WTC11 (cell line): ENCODE measurements around the gene OCA2. TPM values are rescaled to one million over a fixed set of nuclear protein-coding genes. Genes with fewer than 3 reads are reported as not detected.

Experiments
- ATAC-seq: fragments of 200-7000 bp; cut with Tn5 transposase; 2 replicates; pipeline ENCODE4 v1.10.0; 2021; ENCODE audit warnings: mild to moderate bottlenecking, moderate library complexity
- CTCF ChIA-PET: fragments of 300-600 bp; sonication (Branson Sonifier 250); formaldehyde crosslinking; loops from one replicate; lab custom pipeline; 2021; ENCODE audit warnings: antibody characterized with exemption; lab: Charles Lee
- POLR2A ChIA-PET: fragments of 350-600 bp; sonication (Branson Sonifier 250); formaldehyde crosslinking; loops from one replicate; lab custom pipeline; 2021; ENCODE audit warnings: antibody characterized with exemption; lab: Charles Lee
- DNase-seq: peaks from one replicate; pipeline ENCODE4 v3.0.0; 2021; ENCODE audit warnings: low spot score
- H3K27ac Mint-ChIP-seq: 2 replicates; pipeline ENCODE4 v1.8.0; 2021; ENCODE audit warnings: mixed read lengths
- H3K27me3 Mint-ChIP-seq: 2 replicates; pipeline ENCODE4 v1.8.0; 2021; ENCODE audit warnings: low read depth, mild to moderate bottlenecking, moderate library complexity, mixed read lengths
- H3K36me3 Mint-ChIP-seq: 2 replicates; pipeline ENCODE4 v1.8.0; 2021; ENCODE audit warnings: mixed read lengths
- H3K4me1 Mint-ChIP-seq: 2 replicates; pipeline ENCODE4 v1.8.0; 2022; ENCODE audit warnings: mixed read lengths
- H3K4me3 Mint-ChIP-seq: 2 replicates; pipeline ENCODE4 v1.8.0; 2021; ENCODE audit warnings: mild to moderate bottlenecking, moderate library complexity, mixed read lengths
- H3K9me3 Mint-ChIP-seq: 2 replicates; pipeline ENCODE4 v1.8.0; 2021; ENCODE audit warnings: mixed read lengths
- ARID4B ChIP-seq: sonication (generic); formaldehyde crosslinking; IDR thresholded peaks from 2 replicates; pipeline ENCODE4 v1.8.0; 2023; ENCODE audit warnings: missing genetic modification reagents, mild to moderate bottlenecking, borderline replicate concordance
- ATF6 ChIP-seq: sonication (generic); formaldehyde crosslinking; IDR thresholded peaks from 2 replicates; pipeline ENCODE4 v1.8.1; 2023; ENCODE audit warnings: mild to moderate bottlenecking, missing genetic modification reagents
- FOXK1 ChIP-seq: sonication (generic); formaldehyde crosslinking; IDR thresholded peaks from 2 replicates; pipeline ENCODE4 v1.8.0; 2022; ENCODE audit warnings: mild to moderate bottlenecking, moderate library complexity, missing genetic modification reagents
- FOXP4 ChIP-seq: sonication (generic); formaldehyde crosslinking; IDR thresholded peaks from 2 replicates; pipeline ENCODE4 v1.8.0; 2022; ENCODE audit warnings: mild to moderate bottlenecking, missing genetic modification reagents
- GTF2I ChIP-seq: fragments of 250-450 bp; sonication (Bioruptor Pico); conservative IDR thresholded peaks from 2 replicates; pipeline ENCODE4 v1.4.0; 2021; ENCODE audit warnings: mild to moderate bottlenecking
- JUN ChIP-seq: sonication (generic); formaldehyde crosslinking; IDR thresholded peaks from 2 replicates; pipeline ENCODE4 v1.8.0; 2023; ENCODE audit warnings: mild to moderate bottlenecking, missing genetic modification reagents
- MLX ChIP-seq: sonication (generic); formaldehyde crosslinking; IDR thresholded peaks from 2 replicates; pipeline ENCODE4 v1.8.1; 2023; ENCODE audit warnings: mild to moderate bottlenecking, missing genetic modification reagents, moderate library complexity
- STAT6 ChIP-seq: sonication (generic); formaldehyde crosslinking; conservative IDR thresholded peaks from 2 replicates; pipeline ENCODE4 v1.8.1; 2023; ENCODE audit warnings: mild to moderate bottlenecking, low read depth, missing genetic modification reagents, moderate library complexity
- total RNA-seq: library from RNA; stranded (reverse); gene quantifications from 3 replicates; pipeline ENCODE4 v1.2.3, GENCODE V29; 2021
- TF ChIP-seq, protein P1 (sequence below): fragments of 250-450 bp; sonication (Bioruptor Pico); conservative IDR thresholded peaks from 2 replicates; pipeline ENCODE4 v1.9.0; 2021; ENCODE audit warnings: mild to moderate bottlenecking

OCA2 gene
- total RNA-seq, 1 experiment from 2014 or later: 0.39 TPM

DNA sequence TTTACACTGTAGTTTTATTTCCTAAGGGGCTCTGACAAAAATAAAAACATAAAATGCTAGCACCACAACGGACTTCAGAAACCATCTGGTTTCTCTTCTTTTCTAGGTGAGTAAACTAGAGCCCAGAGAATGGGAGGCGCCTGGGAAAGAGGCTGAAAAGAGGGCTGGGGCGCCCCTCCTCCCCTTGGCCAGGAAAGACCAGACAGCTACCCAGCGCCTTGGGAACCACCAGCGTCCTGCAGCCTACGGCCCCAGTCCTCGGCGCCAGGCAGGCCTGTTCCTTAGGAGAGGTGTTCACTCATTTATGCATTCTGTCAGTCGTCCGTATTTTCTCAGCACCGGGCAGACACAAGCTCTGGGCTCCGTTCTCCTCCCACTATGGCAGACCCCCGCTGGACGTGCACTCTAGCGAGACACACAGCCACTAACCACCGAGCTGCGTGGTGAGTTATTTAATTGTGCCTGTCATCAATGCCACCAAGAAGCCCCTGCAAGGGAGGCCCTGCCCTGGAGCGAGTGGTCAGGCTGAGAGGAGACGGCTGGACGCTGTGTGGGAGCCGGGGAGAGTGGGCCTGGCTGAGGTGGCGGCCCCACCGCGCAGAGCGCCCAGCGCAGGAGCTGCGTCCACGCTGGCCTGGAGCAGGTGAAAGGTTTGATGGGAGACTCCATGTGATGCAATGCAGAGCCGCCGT, 294.4 kb downstream of the OCA2 start:
- ATAC-seq: peak; percentile 46; the same call in 1 of the 2 replicates
- ChIA-PET CTCF (interaction anchor here (0.8 to 0.9 kb wide), 2 partner anchors 36 to 217 kb away, joined by 3 read pairs; no protein-coding TSS in a partner anchor), POLR2A (no interaction called here)
- no peak for TF ChIP-seq GTF2I (CRISPR knock-in tag)
- no peak for TF ChIP-seq MLX (CRISPR knock-in tag)
- TF ChIP-seq JUN (CRISPR knock-in tag): no peak
- TF ChIP-seq ATF6 (CRISPR knock-in tag): no peak
- TF ChIP-seq FOXK1: no peak
- TF ChIP-seq STAT6: no peak
- TF ChIP-seq, protein P1, sequence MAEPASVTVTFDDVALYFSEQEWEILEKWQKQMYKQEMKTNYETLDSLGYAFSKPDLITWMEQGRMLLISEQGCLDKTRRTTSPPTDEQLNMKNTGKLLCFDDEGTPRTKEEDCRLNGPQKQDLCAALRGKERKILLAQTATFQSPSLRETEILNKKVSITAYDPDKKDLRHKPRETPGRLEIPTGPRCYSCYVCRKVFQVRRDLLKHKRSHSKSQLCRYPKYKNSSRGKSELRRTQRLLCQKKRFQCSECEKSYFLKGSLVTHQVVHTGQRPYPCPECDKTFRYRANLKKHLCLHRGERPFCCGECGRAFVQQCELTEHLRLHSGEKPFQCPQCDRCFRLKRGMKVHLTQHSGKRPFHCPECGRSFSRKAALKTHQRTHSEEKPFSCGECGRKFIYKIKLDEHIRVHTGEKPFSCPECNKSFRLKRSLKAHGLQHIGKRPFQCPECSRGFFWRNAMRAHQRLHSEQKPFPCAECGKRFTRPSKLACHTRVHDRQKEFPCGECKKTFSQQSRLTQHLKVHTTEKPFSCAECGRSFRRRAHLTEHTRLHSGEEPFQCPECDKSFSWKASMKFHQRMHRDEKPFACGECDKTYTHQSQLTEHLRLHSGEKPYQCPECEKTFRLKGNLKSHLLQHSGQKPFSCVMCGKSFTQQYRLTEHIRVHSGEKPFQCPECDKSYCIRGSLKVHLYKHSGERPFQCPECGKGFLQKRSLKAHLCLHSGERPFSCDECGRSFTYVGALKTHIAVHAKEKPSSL (CRISPR knock-in tag): no peak
- TF ChIP-seq ARID4B (CRISPR knock-in tag): no peak
- no peak for TF ChIP-seq FOXP4
- Mint-ChIP-seq H3K27ac (0 out of 2 replicates have a peak overlapping the region, but pooled peaks have one; percentile 16), H3K27me3 (no peaks in the 10 kb centered on the region; the same call in 1 of the 2 replicates), H3K4me3 (no peak overlapping the region), H3K4me1 (peaks cover 5% of the 10 kb centered on the region), H3K9me3 (no peaks in the 10 kb centered on the region), H3K36me3 (no peaks in the 10 kb centered on the region)
- DNase-seq: no peak
